Activated CD8-positive, alpha-beta T cell treated with anti-CD3 and anti-CD28 coated beads, Interleukin-2, amount 10 ng/mL, durations not matched to agents 7 days and 5 days (primary cell): ENCODE measurements around the gene MTHFD2L. TPM values are rescaled to one million over a fixed set of nuclear protein-coding genes. Genes with fewer than 3 reads are reported as not detected.

Source experiments
- ATAC-seq: fragments of 150-1000 bp; cut with Tn5 transposase; one replicate; pipeline ENCODE4 v1.10.0; 2021; ENCODE audit warnings: moderate library complexity
- CTCF ChIA-PET: fragments of 350-600 bp; sonication (Branson Sonifier 250); formaldehyde crosslinking; loops from one replicate; lab custom pipeline; 2021; ENCODE audit warnings: antibody characterized with exemption; lab: Charles Lee
- POLR2A ChIA-PET: fragments of 350-600 bp; sonication (Branson Sonifier 250); formaldehyde crosslinking; loops from one replicate; lab custom pipeline; 2021; ENCODE audit warnings: antibody characterized with exemption; lab: Charles Lee
- DNase-seq: peaks from one replicate; pipeline ENCODE4 v3.0.0-alpha.2; 2020
- H3K27ac Mint-ChIP-seq: one replicate; pipeline ENCODE4 v1.8.0; 2021; ENCODE audit warnings: mild to moderate bottlenecking, mixed read lengths
- H3K27me3 Mint-ChIP-seq: one replicate; pipeline ENCODE4 v1.8.0; 2021; ENCODE audit warnings: low read depth, mixed read lengths
- H3K36me3 Mint-ChIP-seq: one replicate; pipeline ENCODE4 v1.8.0; 2021; ENCODE audit warnings: low read depth, mixed read lengths
- H3K4me1 Mint-ChIP-seq: one replicate; pipeline ENCODE4 v1.8.0; 2021; ENCODE audit warnings: low read depth, mixed read lengths
- H3K4me3 Mint-ChIP-seq: one replicate; pipeline ENCODE4 v1.8.0; 2021; ENCODE audit warnings: mild to moderate bottlenecking, mixed read lengths
- H3K9me3 Mint-ChIP-seq: one replicate; pipeline ENCODE4 v1.8.0; 2022; ENCODE audit warnings: mixed read lengths; ENCODE audit not compliant: insufficient read depth
- total RNA-seq, 2 experiments: library from RNA; stranded (reverse); gene quantifications; one replicate each; pipeline ENCODE4 v1.2.3, GENCODE V29; 2021

The MTHFD2L gene
- total RNA-seq, 2 experiments from 2014 or later: 5.3 to 5.5 TPM

DNA sequence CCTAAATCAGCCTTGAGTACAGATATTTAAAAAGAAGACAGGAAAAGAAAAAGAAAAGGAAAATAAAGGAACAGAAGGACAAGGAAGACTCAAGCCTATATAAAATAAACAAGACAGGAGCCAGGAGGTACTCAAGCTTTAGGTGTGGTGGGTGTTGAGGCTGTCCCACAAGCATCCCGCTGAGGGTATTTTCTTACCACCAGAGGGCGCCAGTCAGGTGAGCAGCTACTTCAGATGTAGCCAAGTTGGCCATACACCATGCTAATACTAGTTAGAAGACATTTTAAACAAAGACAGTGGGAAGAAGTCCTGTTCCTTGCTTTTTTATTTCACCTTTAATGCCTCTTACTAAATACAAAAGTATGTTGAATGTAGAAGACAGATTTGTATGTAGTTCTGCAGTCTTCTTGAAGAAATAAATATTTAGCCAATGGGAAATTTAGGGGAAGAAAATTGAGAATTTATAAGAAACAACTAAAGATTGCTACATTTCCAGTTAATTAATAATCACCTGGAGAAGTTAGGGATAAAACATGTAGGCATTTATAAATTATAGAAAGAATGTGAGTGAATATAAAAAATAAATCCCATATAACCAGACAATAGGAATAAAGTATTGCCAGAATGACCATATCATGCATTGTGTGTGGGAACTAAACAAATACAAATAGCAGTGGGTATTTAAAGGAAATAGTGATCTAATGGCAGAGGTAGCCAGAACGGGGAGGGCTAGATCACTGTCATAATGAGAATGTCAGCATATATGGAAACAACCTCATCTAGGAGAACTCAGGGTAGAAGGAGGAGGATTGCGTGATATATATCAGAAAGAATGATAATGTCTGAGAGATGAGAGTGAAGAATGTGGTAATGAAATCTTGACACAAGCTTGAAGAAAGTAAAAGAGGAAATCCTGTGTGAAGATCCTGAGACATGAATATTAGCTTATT, 71.0 kb downstream of the MTHFD2L start:
- H3K27ac Mint-ChIP-seq: no peak overlapping the region
- POLR2A ChIA-PET: no interaction called here
- H3K4me1 Mint-ChIP-seq: peaks cover 9% of the 10 kb centered on the region

DNA sequence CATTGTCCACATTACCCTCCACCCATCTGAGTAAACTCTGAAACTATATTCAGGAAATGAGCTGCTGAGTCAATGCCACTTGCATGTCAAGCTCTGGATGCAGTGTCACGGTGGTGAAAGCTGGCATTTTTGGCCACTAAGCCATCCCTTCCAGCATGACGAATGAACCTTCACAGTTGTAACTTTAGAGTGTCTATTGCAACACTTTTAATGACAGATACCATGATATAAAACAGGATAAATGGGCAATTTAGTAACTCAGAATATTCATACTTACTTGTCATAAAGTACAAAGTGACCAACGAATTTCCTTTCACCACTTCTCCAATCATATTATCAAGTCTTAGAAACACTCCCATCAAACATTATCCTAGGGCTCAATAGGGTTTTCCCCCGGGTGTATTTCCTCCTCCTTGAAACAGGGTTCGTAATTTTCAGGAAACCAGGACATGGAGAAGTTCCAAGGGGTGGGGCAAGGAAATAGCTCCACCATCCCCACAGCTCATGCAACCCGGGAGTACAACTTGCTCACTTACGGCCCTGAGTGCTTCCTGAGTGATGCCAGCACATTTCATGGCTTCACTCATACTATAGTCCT, 73.1 kb downstream of the MTHFD2L start:
- Mint-ChIP-seq H3K27ac (no peak overlapping the region), H3K36me3 (no peaks in the 10 kb centered on the region), H3K9me3 (no peaks in the 10 kb centered on the region), H3K4me3 (no peak overlapping the region), H3K27me3 (no peaks in the 10 kb centered on the region), H3K4me1 (peaks cover 12% of the 10 kb centered on the region)
- no peak for DNase-seq
- POLR2A ChIA-PET: no interaction called here
- CTCF ChIA-PET: interaction anchor here (0.7 to 1.5 kb wide), 2 partner anchors 37 to 89 kb away, joined by 3 to 5 read pairs; no protein-coding TSS in a partner anchor
- no peak for ATAC-seq

More for the DNA sequence above, 71.0 kb downstream of the MTHFD2L start:
- H3K27me3 Mint-ChIP-seq: no peaks in the 10 kb centered on the region
- no peaks in the 10 kb centered on the region for H3K36me3 Mint-ChIP-seq
- H3K9me3 Mint-ChIP-seq: no peaks in the 10 kb centered on the region
- DNase-seq (peak; percentile 82), ATAC-seq (peak; percentile 92)
- H3K4me3 Mint-ChIP-seq: no peak overlapping the region
- CTCF ChIA-PET: interaction anchor here (0.6 to 2.7 kb wide), 38 partner anchors 9 to 447 kb away, joined by 3 to 16 read pairs (median 4); partner anchors contain the start of genes AREG, EPGN and EREG

DNA sequence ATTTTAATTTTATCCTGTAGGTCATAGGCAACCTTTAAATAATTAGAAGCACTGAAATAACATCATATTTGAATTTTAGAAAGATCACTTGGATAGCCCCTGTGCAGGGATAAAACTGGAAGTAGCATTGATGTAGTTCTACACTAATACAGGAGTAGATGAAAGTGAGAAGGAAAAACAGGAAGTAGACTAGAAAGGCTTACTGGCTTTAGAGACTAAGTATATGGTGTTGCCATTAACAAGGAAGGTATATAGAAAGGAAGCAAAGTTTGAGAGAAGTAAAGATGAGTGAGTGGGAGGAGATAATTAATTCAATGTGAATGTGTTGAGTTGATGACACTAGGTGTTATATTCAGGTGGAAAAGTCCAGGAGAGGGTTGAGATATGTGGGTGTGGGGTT, 77.2 kb downstream of the MTHFD2L start:
- POLR2A ChIA-PET: no interaction called here
- no peaks in the 10 kb centered on the region for H3K9me3 Mint-ChIP-seq
- no peaks in the 10 kb centered on the region for H3K27me3 Mint-ChIP-seq
- DNase-seq: no peak
- no peaks in the 10 kb centered on the region for H3K36me3 Mint-ChIP-seq
- ATAC-seq: no peak
- CTCF ChIA-PET: interaction anchor here (0.8 kb wide), 1 partner anchor 46 kb away, joined by 3 read pairs; no protein-coding TSS in a partner anchor
- H3K27ac Mint-ChIP-seq: no peak overlapping the region
- no peak overlapping the region for H3K4me3 Mint-ChIP-seq
- H3K4me1 Mint-ChIP-seq: peaks cover 12% of the 10 kb centered on the region

DNA sequence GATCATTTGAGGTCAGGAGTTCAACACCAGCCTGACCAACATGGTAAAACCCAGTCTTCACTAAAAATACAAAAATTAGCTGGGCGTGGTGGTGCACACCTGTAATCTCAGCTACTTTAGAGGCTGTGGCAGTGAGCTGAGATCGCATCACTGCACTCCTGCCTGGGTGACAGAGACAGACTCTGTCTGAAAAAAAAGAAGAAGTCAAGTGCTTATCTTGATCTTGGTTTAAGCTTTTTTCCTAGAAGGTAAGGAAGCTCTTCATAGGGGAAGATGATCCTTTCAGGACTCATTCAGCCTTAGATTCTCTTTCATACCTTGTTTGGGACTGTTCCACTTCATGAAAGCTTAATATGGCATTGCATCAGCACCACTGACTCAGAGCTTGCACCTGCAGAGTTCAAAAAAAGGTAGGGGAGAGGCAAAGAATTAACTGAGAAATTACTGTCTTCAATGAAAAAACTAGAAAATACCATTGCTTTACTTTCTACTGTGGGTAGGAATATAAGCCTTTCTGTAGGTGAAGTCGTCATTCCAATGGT, 79.6 kb downstream of the MTHFD2L start:
- ChIA-PET CTCF (no interaction called here), POLR2A (interaction anchor here (0.6 kb wide), 1 partner anchor 14 kb away, joined by 3 read pairs; no protein-coding TSS in a partner anchor)
- ATAC-seq (no peak), DNase-seq (no peak)
- Mint-ChIP-seq H3K27ac (no peak overlapping the region), H3K36me3 (no peaks in the 10 kb centered on the region), H3K4me3 (no peak overlapping the region), H3K27me3 (no peaks in the 10 kb centered on the region), H3K4me1 (peaks cover 4% of the 10 kb centered on the region), H3K9me3 (no peaks in the 10 kb centered on the region)

DNA sequence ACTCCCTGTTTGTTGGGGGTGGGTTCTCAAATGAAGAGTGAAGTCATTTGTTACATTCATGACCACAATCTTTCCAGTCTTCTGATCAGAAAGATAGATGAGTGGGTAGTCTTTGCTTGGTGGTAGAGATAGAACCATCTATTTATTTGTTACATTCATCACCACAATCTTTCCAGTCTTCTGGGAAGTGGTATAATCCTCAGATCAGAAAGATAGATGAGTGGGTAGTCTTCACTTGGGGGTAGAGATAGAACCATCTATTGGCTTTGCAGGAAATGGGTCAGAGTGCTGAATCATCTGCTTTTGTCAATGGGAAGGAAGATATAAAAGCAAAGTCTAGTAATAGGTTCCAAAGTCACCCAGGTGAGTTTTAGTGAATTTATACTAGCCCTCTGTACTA, 86.1 kb downstream of the MTHFD2L start:
- ATAC-seq: peak; percentile 33
- Mint-ChIP-seq H3K4me3 (no peak overlapping the region), H3K4me1 (peaks cover 5% of the 10 kb centered on the region), H3K27ac (no peak overlapping the region), H3K27me3 (no peaks in the 10 kb centered on the region), H3K36me3 (no peaks in the 10 kb centered on the region), H3K9me3 (no peaks in the 10 kb centered on the region)
- ChIA-PET POLR2A (no interaction called here), CTCF (interaction anchor here (1.0 kb wide), 1 partner anchor 15 kb away, joined by 3 read pairs; no protein-coding TSS in a partner anchor)
- DNase-seq: no peak

DNA sequence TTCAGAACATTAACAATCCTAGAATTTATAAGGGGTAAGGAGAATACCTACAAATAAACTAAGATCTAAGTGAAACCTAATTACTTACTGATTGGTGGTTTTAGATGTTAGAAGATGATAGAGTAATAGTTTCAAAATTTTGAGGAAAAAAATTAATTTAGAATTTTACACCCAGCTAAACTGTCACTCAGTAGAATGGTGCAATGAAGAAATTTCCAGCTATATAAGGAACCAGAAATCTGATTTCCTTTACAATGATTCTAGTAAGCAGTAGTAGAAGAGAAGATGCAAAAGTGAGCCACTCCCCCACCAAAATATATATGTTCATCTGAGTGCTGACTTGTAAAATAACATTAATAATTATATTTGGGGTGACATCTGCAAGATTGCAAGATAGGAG, 95.0 kb downstream of the MTHFD2L start:
- Mint-ChIP-seq H3K36me3 (peaks cover 2% of the 10 kb centered on the region), H3K9me3 (peaks cover 13% of the 10 kb centered on the region), H3K4me3 (no peak overlapping the region), H3K4me1 (no peaks in the 10 kb centered on the region), H3K27ac (no peak overlapping the region), H3K27me3 (no peaks in the 10 kb centered on the region)
- ATAC-seq (no peak), DNase-seq (no peak)
- ChIA-PET CTCF (no interaction called here), POLR2A (no interaction called here)

DNA sequence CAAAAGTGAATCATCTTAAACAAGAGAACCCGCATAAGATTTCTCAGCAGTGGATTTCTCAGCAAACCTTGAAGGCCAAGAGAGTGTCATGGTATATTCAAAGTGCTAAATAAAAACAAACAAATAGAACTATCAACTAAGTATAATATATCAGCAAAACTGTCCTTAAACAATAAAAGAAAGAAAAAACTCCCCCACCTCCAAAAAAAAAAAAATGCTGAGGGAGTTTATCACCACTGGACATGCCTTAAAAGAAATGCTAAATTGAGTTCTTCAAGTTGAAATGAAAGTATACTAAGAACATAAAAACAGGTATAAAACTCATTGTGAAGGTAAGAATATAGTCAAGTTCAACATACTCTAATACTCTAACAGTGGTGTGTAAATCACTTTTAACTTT, 96.5 kb downstream of the MTHFD2L start:
- Mint-ChIP-seq H3K27me3 (no peaks in the 10 kb centered on the region), H3K9me3 (peaks cover 13% of the 10 kb centered on the region), H3K36me3 (peaks cover 2% of the 10 kb centered on the region), H3K4me1 (no peaks in the 10 kb centered on the region), H3K4me3 (no peak overlapping the region), H3K27ac (no peak overlapping the region)
- POLR2A ChIA-PET: no interaction called here
- DNase-seq (no peak), ATAC-seq (no peak)
- CTCF ChIA-PET: no interaction called here

DNA sequence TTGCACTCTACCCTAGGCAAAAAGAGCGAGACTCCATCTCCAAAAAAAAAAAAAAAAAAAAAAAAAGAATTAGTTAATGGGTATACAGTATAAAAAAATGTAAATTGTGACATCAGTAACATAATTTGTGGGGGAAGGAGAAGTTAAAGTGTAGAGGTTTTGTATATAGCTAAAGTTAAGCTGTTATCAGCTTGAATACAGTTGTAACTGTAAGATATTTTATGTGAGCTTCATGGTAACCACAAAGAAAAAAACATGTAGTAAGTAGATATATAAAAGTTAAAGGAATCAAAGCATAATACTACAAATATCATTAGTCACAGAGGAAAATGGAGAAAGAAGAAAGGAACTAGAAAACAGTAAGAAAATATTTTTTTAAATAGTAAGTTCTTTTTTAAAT, 97.2 kb downstream of the MTHFD2L start:
- ATAC-seq (no peak), DNase-seq (no peak)
- Mint-ChIP-seq H3K4me1 (no peaks in the 10 kb centered on the region), H3K4me3 (no peak overlapping the region), H3K9me3 (peaks cover 13% of the 10 kb centered on the region), H3K36me3 (peaks cover 2% of the 10 kb centered on the region), H3K27me3 (no peaks in the 10 kb centered on the region), H3K27ac (no peak overlapping the region)
- ChIA-PET CTCF (interaction anchor here (1.0 kb wide), 1 partner anchor 66 kb away, joined by 3 read pairs; no protein-coding TSS in a partner anchor), POLR2A (no interaction called here)

DNA sequence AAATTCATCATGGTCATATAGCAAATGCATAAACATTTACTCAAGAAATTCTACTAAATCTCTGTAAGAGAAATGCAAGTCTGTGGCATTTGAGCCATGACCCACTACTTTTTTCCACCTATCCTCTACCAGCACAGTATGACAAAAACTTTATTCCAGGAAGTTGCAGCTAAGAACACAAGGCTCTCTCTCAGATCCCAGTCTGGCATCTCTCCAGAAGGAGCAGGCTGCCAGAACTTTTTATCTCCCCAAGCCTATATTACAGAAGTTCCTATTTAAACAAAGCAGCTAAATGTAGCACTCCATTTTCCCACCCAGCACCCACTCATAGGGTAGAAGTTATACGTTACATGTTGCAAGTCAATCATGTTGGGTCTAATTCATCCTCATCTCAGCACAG, 101.0 kb downstream of the MTHFD2L start:
- no peak overlapping the region for H3K27ac Mint-ChIP-seq
- H3K9me3 Mint-ChIP-seq: peaks cover 3% of the 10 kb centered on the region
- DNase-seq (no peak), ATAC-seq (no peak)
- no peaks in the 10 kb centered on the region for H3K36me3 Mint-ChIP-seq
- H3K4me1 Mint-ChIP-seq: no peaks in the 10 kb centered on the region
- no peak overlapping the region for H3K4me3 Mint-ChIP-seq
- no peaks in the 10 kb centered on the region for H3K27me3 Mint-ChIP-seq
- POLR2A ChIA-PET: no interaction called here
- CTCF ChIA-PET: no interaction called here

DNA sequence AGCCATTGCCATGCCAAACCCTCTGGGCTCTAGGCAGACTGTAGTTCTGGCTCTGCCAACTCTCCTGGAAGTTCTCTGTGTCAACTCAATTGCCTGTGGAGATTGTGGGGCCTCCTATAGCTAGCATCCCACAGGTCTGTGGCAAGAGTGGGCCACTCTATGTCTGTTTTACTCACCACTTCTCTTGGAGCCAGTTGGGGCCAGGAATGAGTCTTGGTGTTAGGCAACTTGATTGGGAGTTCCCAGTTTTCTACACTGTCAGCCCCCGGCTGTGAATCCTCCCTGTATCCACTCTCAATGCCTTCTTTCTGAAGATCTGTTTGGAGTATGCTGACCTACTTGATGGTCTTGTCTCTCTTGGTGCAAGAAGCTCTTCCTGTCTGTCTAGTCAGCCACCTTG, 102.1 kb downstream of the MTHFD2L start:
- H3K27me3 Mint-ChIP-seq: no peaks in the 10 kb centered on the region
- no peak overlapping the region for H3K4me3 Mint-ChIP-seq
- DNase-seq (no peak), ATAC-seq (no peak)
- POLR2A ChIA-PET: no interaction called here
- no peaks in the 10 kb centered on the region for H3K9me3 Mint-ChIP-seq
- no peaks in the 10 kb centered on the region for H3K36me3 Mint-ChIP-seq
- no peaks in the 10 kb centered on the region for H3K4me1 Mint-ChIP-seq
- H3K27ac Mint-ChIP-seq: no peak overlapping the region
- CTCF ChIA-PET: no interaction called here

DNA sequence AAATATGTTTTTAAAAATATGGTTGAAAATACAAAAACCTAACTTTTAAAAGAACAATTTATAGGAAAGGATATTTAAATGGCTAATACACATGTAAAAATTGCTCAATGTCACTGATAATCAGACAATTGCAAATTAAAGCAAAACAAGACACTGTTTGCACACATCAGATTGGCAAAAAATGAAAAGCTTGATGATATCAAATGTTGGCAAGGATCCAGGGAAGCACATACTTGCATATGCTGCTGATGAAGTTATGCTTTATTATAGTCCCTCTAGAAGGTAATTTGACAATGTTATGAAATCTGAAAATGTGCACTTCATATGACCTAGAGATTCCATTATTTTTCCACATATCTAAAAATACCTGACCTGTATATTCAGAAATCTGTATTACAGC, 104.6 kb downstream of the MTHFD2L start:
- ChIA-PET CTCF (interaction anchor here (1.2 kb wide), 1 partner anchor 73 kb away, joined by 3 read pairs; no protein-coding TSS in a partner anchor), POLR2A (no interaction called here)
- no peak for DNase-seq
- no peaks in the 10 kb centered on the region for H3K27me3 Mint-ChIP-seq
- H3K4me3 Mint-ChIP-seq: no peak overlapping the region
- no peak for ATAC-seq
- no peaks in the 10 kb centered on the region for H3K36me3 Mint-ChIP-seq
- no peak overlapping the region for H3K27ac Mint-ChIP-seq
- H3K9me3 Mint-ChIP-seq: no peaks in the 10 kb centered on the region
- H3K4me1 Mint-ChIP-seq: peaks cover under 1% of the 10 kb centered on the region
